Breast epithelium (tissue), 3 donors: ENCODE results near the gene PARP1.

ENCODE experiments used
- POLR2A ChIP-seq: fragments of 450-650 bp; IDR thresholded peaks from one replicate; pipeline ENCODE4 v1.6.1; 2016; ENCODE audit warnings: antibody characterized with exemption, mild to moderate bottlenecking, moderate library complexity
- POLR2AphosphoS5 ChIP-seq, 3 donors: sonication (generic); formaldehyde crosslinking; IDR thresholded peaks; one replicate each; pipeline ENCODE4 v1.6.1; 2017; ENCODE audit warnings: antibody characterized with exemption in 3 of 3
- TF ChIP-seq, protein P1 (sequence below), 3 donors: fragments of 450-650 bp; IDR thresholded peaks; one replicate each; pipeline ENCODE4 v1.5.1; 2016 to 2017; ENCODE audit warnings: antibody characterized with exemption in 3 of 3, mild to moderate bottlenecking in 3 of 3, moderate library complexity in 3 of 3

GRCh38 chr1:226355669-226356551 lies 52.0 kb downstream of the PARP1 start:
- TF ChIP-seq, protein P1, sequence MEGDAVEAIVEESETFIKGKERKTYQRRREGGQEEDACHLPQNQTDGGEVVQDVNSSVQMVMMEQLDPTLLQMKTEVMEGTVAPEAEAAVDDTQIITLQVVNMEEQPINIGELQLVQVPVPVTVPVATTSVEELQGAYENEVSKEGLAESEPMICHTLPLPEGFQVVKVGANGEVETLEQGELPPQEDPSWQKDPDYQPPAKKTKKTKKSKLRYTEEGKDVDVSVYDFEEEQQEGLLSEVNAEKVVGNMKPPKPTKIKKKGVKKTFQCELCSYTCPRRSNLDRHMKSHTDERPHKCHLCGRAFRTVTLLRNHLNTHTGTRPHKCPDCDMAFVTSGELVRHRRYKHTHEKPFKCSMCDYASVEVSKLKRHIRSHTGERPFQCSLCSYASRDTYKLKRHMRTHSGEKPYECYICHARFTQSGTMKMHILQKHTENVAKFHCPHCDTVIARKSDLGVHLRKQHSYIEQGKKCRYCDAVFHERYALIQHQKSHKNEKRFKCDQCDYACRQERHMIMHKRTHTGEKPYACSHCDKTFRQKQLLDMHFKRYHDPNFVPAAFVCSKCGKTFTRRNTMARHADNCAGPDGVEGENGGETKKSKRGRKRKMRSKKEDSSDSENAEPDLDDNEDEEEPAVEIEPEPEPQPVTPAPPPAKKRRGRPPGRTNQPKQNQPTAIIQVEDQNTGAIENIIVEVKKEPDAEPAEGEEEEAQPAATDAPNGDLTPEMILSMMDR (IDR thresholded peaks at IDR 0.05), result no peak
- TF ChIP-seq POLR2AphosphoS5 (IDR thresholded peaks at IDR 0.05), result no peak
- no peak for TF ChIP-seq POLR2A
